GM10266 (cell line): Measurements from ENCODE around the gene WNT9A.

Experiments used
- DNase-seq: peaks from one replicate; pipeline ENCODE4 v3.0.0; 2012; ENCODE audit errors: extremely low spot score
- TF ChIP-seq, protein P1 (sequence below): IDR thresholded peaks from 2 replicates; pipeline ENCODE4 v1.5.1; 2012; ENCODE audit warnings: mild to moderate bottlenecking, low read depth; ENCODE audit not compliant: control insufficient read depth, insufficient read depth; ENCODE audit errors: missing control alignments

WNT9A gene

GRCh38 chr1:227903614-227904501 lies 43.9 kb downstream of the WNT9A start:
- TF ChIP-seq, protein P1, sequence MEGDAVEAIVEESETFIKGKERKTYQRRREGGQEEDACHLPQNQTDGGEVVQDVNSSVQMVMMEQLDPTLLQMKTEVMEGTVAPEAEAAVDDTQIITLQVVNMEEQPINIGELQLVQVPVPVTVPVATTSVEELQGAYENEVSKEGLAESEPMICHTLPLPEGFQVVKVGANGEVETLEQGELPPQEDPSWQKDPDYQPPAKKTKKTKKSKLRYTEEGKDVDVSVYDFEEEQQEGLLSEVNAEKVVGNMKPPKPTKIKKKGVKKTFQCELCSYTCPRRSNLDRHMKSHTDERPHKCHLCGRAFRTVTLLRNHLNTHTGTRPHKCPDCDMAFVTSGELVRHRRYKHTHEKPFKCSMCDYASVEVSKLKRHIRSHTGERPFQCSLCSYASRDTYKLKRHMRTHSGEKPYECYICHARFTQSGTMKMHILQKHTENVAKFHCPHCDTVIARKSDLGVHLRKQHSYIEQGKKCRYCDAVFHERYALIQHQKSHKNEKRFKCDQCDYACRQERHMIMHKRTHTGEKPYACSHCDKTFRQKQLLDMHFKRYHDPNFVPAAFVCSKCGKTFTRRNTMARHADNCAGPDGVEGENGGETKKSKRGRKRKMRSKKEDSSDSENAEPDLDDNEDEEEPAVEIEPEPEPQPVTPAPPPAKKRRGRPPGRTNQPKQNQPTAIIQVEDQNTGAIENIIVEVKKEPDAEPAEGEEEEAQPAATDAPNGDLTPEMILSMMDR: no peak
- no peak for DNase-seq

DNA sequence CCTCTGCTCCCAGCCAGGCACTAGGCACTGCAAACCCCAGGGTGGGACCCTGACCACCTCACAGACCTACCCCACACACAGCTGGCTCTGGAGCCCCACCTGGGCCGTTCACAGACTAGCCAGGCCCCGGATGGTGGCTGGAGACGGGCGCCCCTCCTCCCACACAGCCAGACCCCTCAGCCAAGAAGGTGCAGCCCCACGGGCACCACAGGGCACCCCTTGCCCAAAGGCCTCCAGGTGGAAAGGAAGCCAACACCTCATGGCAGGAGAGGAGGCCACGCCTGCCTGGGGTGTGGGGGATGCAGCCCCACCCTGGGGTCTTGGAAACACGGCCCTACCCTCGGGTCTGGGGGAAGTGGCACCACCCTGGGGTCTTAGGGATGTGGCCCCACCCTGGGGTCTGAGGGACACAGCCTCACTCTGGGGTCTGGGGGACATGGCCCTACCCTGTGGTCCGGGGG lies 44.6 kb downstream of the WNT9A start:
- TF ChIP-seq, protein P1: no peak
- no peak for DNase-seq

GRCh38 chr1:227902641-227902990 lies 45.1 kb downstream of the WNT9A start:
- TF ChIP-seq, protein P1: no peak
- DNase-seq: no peak

GRCh38 chr1:227901906-227902640 lies 45.7 kb downstream of the WNT9A start:
- no peak for DNase-seq

GRCh38 chr1:227901239-227901905 lies 46.4 kb downstream of the WNT9A start:
- DNase-seq: no peak
- TF ChIP-seq, protein P1: no peak

More at GRCh38 chr1:227901906-227902640, 45.7 kb downstream of the WNT9A start:
- TF ChIP-seq, protein P1: no peak

GRCh38 chr1:227900571-227901051 lies 47.1 kb downstream of the WNT9A start:
- TF ChIP-seq, protein P1: no peak
- DNase-seq: no peak
